OCI-LY1 (cell line): ENCODE data around the gene TSPAN12.
"Not testable (repeated sequence)": the region's sequence is repeated elsewhere in the genome, so short reads cannot be mapped to it uniquely, and the experiment has no call there.

Experiments used
- EZH2 ChIP-seq: fragments of 200-600 bp; sonication (generic), shearing (Covaris generic); IDR thresholded peaks from 2 replicates; pipeline ENCODE4 v1.8.0; 2017; ENCODE audit warnings: borderline replicate concordance, mixed run types, mild to moderate bottlenecking, antibody characterized with exemption, low read length, moderate library complexity, mixed read lengths
- TF ChIP-seq, protein P1 (sequence below): fragments of 200-600 bp; sonication (generic), shearing (Covaris generic); IDR thresholded peaks from 2 replicates; pipeline ENCODE4 v1.5.1; 2017; ENCODE audit warnings: mild to moderate bottlenecking, antibody characterized with exemption, low read length, moderate library complexity, mixed read lengths

DNA sequence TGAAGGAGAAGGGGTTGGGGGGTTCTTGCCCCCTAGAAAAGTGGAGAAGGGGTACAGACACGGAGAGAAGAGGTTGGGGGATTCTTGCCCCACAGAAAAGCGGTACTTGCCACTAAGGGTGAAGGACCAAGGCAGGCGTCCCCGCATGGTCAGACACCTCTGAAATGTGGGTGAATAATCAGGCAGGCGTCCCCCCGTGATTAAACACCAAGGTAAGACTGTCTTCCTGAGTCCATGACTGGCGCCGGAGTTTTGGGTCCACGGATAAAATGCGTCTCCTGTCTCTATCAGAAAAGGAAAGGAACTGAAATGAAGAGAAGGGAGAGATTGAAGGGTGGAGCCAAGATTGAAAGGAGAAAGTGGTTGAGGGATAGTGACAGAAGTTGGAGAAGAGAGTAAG is 76.0 kb downstream of the TSPAN12 start:
- TF ChIP-seq, protein P1, sequence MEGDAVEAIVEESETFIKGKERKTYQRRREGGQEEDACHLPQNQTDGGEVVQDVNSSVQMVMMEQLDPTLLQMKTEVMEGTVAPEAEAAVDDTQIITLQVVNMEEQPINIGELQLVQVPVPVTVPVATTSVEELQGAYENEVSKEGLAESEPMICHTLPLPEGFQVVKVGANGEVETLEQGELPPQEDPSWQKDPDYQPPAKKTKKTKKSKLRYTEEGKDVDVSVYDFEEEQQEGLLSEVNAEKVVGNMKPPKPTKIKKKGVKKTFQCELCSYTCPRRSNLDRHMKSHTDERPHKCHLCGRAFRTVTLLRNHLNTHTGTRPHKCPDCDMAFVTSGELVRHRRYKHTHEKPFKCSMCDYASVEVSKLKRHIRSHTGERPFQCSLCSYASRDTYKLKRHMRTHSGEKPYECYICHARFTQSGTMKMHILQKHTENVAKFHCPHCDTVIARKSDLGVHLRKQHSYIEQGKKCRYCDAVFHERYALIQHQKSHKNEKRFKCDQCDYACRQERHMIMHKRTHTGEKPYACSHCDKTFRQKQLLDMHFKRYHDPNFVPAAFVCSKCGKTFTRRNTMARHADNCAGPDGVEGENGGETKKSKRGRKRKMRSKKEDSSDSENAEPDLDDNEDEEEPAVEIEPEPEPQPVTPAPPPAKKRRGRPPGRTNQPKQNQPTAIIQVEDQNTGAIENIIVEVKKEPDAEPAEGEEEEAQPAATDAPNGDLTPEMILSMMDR = not testable (repeated sequence)
- TF ChIP-seq EZH2 = not testable (repeated sequence)
